GM18868 (cell line): Measurements from ENCODE around the gene WDR36.

Source experiments
- ATAC-seq: cut with Tn5 transposase; IDR thresholded peaks from one replicate; pipeline ENCODE4 v1.9.1; 2021; ENCODE audit warnings: mild to moderate bottlenecking, moderate library complexity; ENCODE audit not compliant: unreplicated experiment

WDR36 gene

DNA sequence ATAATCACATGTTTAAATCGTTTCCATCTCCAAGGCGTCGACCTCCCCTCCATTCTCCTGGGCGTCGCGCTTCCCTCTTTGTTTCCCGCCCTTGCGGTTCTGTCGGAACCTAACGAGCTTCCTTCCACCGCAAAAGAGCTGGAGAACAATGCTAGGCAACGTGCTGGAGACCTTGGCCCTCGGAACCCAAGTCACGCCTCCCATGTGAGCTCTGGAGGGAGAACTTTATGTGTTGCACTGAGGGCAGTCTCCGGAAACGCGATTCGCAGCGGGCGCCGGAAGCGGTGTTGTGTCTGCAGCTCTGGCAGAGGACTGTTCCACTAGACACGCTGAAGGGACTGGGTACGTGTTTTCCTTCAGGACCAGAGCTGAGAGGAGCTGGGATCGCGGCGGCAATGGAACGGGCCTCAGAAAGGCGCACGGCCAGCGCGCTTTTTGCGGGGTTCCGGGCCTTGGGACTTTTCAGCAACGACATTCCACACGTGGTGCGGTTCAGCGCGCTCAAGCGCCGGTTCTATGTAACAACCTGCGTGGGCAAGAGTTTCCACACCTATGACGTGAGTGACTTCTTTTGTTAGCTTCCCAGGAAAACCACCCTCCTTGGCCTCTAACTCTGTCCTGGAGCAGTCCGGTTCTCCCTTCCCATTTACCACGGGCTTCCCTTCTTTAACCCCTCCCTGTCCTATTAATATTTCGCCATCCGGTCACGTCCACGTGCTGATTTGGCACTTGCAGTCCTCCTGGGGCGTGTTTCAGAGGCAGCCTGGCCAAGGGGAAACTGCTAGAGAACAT, at the start of gene WDR36:
Gene WDR36, plus strand, starts transcription at position 287 of the 792 bp plus-strand sequence. Its CDS starts 109 bp downstream, at position 396.
- peak; percentile 95 for ATAC-seq

- no peak for ATAC-seq
Observed at GRCh38 chr5:111043712-111044506, 48.2 kb upstream of the WDR36 start.

- ATAC-seq: no peak
Observed at GRCh38 chr5:111058064-111058463, 34.1 kb upstream of the WDR36 start.

GRCh38 chr5:111060169-111060568, 32.0 kb upstream of the WDR36 start:
- no peak for ATAC-seq

- no peak for ATAC-seq
Observed at GRCh38 chr5:111061618-111062017, 30.5 kb upstream of the WDR36 start.

- ATAC-seq: peak; percentile 85
Observed at GRCh38 chr5:111063709-111064322, 28.3 kb upstream of the WDR36 start.

- ATAC-seq: no peak
Observed at GRCh38 chr5:111066261-111066938, 25.7 kb upstream of the WDR36 start.

DNA sequence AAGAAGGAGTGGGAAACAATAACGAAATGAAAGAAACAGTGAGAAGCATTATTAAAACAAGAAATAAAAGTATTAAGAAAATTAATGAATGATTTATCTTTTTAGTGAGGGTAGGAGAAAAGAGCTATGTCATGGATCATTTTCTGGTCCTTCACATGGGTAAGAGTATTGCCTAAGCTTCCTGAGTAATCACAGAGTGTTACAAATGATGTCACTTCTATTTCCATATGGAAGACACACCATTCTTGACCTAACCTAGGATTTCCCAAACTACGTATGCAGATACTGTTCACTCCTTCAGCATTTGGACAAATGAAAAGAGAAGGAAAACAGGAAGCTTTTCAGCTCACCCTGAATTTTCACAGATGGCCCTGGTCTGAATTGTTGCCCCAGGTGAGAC, 23.9 kb upstream of the WDR36 start:
- no peak for ATAC-seq

- ATAC-seq: no peak
Observed at GRCh38 chr5:111069839-111070238, 22.3 kb upstream of the WDR36 start.

DNA sequence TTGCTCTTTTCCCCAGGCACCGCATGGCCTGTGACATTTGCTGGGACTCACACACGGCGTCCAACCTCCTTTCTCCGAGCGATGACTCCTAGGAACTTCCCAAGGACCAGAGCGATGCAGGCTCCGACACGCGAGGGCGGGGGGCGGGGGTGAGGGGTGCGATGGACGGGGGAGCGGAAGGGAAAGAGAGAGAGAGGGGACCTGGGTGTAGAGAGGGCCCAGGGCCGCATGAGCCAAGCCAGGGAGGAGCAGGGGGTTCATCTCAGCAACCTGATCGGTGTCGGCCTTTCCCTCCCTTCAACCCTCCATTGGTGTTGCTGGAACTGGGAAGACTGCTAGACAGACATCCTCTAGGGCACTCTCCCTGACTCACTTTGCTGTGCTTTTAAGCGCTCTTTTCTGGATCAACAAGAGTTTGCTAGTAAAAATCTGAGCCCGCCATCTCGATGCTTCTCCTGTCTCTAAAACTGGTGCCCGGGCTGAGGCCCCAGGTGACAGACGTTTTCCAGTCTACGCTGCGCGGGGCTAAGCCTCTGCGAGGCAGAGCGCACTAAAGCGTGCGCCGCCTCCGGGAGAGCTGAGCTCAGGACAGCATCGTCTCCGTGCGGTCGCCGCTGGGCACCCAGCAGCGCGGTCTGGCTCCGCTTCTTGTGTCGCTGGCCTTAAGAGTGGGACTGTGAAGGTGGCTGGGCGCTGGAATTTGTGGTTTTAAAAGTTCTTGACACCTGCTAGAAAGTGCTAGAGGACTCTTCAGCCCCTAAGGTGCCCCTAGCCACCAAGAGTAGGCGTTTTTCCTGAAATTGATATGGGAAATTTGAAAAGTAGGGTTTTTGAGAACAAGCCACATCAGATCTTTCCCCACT, 21.6 kb upstream of the WDR36 start:
- no peak for ATAC-seq

DNA sequence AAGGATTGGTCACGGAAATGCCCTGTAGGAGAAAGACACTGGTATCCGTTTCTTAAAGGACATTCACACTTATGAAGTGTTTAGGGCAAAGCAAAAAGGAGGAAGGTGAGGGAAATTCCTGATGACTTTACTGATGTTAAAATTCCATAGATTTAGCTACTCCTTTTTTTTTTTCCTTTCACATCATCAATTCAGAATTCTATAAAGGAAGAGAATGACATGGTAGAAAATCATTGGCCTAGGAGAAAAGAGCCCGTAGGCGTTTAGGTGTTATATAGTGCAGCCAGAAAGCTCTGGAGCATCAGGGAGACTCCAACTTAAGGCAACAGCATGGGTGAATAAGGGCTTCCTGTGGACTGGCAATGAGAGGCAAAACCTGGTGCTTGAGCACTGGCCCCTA, 20.7 kb upstream of the WDR36 start, which contains the start of gene TSLP:
Gene TSLP, plus strand, starts transcription at position 301 of the 400 bp plus-strand sequence. CDS start 178 bp downstream, outside the sequence.
- no peak for ATAC-seq

DNA sequence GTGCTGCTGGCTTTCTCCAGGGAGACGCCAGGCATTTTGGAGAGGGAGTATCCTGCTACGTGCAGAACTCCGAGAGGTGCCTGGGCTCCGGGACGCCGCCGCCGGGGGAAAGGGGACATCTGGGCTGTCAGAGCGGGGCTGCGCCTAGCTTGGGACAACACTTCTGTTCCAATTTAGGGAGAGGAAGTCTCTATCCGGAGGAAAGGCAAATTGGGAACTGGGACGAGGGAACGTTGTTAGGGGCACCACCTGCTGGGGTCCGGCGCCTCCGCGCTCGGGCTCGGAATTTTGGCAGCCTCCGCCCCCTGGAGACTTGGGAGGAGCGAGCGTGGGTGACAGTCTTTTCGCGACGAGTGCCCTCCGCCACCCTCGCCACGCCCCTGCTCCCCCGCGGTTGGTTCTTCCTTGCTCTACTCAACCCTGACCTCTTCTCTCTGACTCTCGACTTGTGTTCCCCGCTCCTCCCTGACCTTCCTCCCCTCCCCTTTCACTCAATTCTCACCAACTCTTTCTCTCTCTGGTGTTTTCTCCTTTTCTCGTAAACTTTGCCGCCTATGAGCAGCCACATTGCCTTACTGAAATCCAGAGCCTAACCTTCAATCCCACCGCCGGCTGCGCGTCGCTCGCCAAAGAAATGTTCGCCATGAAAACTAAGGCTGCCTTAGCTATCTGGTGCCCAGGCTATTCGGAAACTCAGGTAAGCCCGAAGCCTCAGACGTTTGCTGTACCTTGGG, 19.0 kb upstream of the WDR36 start:
- peak; percentile 66 for ATAC-seq

- no peak for ATAC-seq
Observed at GRCh38 chr5:111074244-111074643, 17.9 kb upstream of the WDR36 start.

GRCh38 chr5:111075520-111075919, 16.6 kb upstream of the WDR36 start:
- peak; percentile 48 for ATAC-seq

GRCh38 chr5:111076091-111076490, 16.1 kb upstream of the WDR36 start:
- no peak for ATAC-seq

DNA sequence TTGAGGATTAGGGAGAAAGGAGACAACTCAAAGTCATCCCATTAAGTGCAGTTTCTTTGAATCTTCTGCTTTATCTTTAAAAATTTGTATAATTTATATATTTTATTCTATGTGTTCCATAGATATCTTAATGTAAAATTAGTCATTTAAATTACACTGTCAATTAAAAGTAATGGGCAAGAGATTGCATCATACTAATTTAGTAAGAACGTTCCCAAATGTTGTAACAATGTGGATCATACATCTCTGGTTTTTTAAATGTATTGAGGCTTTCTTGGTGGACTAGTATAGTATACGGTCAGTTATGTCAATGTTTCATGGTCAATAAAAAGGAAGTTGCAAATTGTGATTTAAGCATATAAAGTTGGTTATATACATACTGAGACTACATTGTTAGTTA, 14.5 kb upstream of the WDR36 start:
- ATAC-seq: no peak

GRCh38 chr5:111079846-111080245, 12.3 kb upstream of the WDR36 start:
- no peak for ATAC-seq

- peak; percentile 80 for ATAC-seq
Observed at GRCh38 chr5:111083323-111083722, 8.8 kb upstream of the WDR36 start.

DNA sequence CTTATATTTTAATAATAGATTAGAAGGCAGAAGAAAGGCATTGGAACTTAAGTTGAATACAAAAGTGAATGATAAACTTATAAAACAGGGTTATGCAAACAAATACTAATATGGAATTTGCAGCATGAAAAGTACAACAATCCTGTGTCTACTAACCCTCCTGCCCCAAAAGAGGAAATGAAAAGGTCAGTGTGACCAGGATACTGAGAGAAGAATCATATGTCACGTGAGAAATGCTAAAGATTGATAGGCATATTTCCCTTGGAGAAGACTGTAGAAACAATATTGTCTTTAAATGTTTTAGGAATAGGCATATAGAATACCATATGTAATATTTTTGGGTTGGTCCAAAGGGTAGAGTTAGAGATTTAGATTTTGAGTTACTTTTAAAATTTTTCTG, 3.8 kb downstream of the WDR36 start:
- no peak for ATAC-seq
